Ishikawa (cell line): ENCODE data around the gene NXPH3.

Experiments used
- CEBPB ChIP-seq: IDR thresholded peaks from 2 replicates; pipeline ENCODE4 v1.6.1; 2012
- CREB1 ChIP-seq: IDR thresholded peaks from 2 replicates; pipeline ENCODE4 v1.6.1; 2012; ENCODE audit warnings: low read depth
- EGR1 ChIP-seq: IDR thresholded peaks from 2 replicates; pipeline ENCODE4 v1.6.1; 2012
- EP300 ChIP-seq: IDR thresholded peaks from 2 replicates; pipeline ENCODE4 v1.6.1; 2012; ENCODE audit warnings: borderline replicate concordance
- FOXM1 ChIP-seq: IDR thresholded peaks from 2 replicates; pipeline ENCODE4 v1.6.1; 2012; ENCODE audit warnings: low read depth, borderline replicate concordance
- NFIC ChIP-seq: IDR thresholded peaks from 2 replicates; pipeline ENCODE4 v1.6.1; 2012
- RAD21 ChIP-seq: IDR thresholded peaks from 2 replicates; pipeline ENCODE4 v1.6.1; 2012; ENCODE audit warnings: low read depth
- TAF1 ChIP-seq: IDR thresholded peaks from 2 replicates; pipeline ENCODE4 v1.6.1; 2012; ENCODE audit warnings: low read depth, mild to moderate bottlenecking
- TCF12 ChIP-seq: IDR thresholded peaks from 2 replicates; pipeline ENCODE4 v1.6.1; 2012; ENCODE audit warnings: low read depth
- TEAD4 ChIP-seq: IDR thresholded peaks from 2 replicates; pipeline ENCODE4 v1.6.1; 2012
- USF1 ChIP-seq: IDR thresholded peaks from 2 replicates; pipeline ENCODE4 v1.6.1; 2012
- YY1 ChIP-seq: IDR thresholded peaks from 2 replicates; pipeline ENCODE4 v1.6.1; 2012; ENCODE audit warnings: low read depth
- ZBTB7A ChIP-seq: IDR thresholded peaks from 2 replicates; pipeline ENCODE4 v1.6.1; 2012; ENCODE audit warnings: low read depth
- TF ChIP-seq, protein P1 (sequence below): IDR thresholded peaks from 2 replicates; pipeline ENCODE4 v1.6.1; 2012; ENCODE audit warnings: low read depth, mild to moderate bottlenecking
- TF ChIP-seq, protein P2 (sequence below): IDR thresholded peaks from 2 replicates; pipeline ENCODE4 v1.6.1; 2012

The NXPH3 gene

DNA sequence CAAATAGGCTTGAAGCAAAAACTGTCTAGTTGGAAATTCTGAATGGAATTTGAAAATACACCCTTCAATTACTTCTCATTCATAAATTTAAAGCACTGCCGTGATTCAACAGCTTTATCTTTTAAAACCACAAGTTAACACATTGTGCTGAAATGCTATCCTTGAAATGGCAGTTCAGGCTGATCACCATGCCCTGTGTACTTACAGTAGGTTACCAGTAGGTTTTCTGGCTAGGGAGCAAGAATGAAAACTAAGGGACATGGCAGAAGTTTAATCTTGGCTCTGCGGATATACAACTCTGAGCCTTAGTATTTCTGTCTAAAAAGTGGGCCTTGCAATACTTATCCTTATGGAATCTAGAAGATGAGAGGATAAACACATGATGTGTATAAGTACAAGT is 28.0 kb downstream of the NXPH3 start:
- TF ChIP-seq CEBPB (no peak), TCF12 (no peak), NFIC (no peak)

- TF ChIP-seq YY1 (no peak), EP300 (no peak), RAD21 (no peak), TEAD4 (no peak), TAF1 (no peak), ZBTB7A (no peak), CEBPB (no peak), FOXM1 (no peak), CREB1 (no peak), EGR1 (no peak), NFIC (no peak), USF1 (no peak), TCF12 (no peak)
- TF ChIP-seq, protein P1, sequence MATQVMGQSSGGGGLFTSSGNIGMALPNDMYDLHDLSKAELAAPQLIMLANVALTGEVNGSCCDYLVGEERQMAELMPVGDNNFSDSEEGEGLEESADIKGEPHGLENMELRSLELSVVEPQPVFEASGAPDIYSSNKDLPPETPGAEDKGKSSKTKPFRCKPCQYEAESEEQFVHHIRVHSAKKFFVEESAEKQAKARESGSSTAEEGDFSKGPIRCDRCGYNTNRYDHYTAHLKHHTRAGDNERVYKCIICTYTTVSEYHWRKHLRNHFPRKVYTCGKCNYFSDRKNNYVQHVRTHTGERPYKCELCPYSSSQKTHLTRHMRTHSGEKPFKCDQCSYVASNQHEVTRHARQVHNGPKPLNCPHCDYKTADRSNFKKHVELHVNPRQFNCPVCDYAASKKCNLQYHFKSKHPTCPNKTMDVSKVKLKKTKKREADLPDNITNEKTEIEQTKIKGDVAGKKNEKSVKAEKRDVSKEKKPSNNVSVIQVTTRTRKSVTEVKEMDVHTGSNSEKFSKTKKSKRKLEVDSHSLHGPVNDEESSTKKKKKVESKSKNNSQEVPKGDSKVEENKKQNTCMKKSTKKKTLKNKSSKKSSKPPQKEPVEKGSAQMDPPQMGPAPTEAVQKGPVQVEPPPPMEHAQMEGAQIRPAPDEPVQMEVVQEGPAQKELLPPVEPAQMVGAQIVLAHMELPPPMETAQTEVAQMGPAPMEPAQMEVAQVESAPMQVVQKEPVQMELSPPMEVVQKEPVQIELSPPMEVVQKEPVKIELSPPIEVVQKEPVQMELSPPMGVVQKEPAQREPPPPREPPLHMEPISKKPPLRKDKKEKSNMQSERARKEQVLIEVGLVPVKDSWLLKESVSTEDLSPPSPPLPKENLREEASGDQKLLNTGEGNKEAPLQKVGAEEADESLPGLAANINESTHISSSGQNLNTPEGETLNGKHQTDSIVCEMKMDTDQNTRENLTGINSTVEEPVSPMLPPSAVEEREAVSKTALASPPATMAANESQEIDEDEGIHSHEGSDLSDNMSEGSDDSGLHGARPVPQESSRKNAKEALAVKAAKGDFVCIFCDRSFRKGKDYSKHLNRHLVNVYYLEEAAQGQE, result no peak
- TF ChIP-seq, protein P2, sequence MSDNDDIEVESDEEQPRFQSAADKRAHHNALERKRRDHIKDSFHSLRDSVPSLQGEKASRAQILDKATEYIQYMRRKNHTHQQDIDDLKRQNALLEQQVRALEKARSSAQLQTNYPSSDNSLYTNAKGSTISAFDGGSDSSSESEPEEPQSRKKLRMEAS, result no peak
Observed at GRCh38 chr17:49604314-49604869, 28.7 kb downstream of the NXPH3 start.

DNA sequence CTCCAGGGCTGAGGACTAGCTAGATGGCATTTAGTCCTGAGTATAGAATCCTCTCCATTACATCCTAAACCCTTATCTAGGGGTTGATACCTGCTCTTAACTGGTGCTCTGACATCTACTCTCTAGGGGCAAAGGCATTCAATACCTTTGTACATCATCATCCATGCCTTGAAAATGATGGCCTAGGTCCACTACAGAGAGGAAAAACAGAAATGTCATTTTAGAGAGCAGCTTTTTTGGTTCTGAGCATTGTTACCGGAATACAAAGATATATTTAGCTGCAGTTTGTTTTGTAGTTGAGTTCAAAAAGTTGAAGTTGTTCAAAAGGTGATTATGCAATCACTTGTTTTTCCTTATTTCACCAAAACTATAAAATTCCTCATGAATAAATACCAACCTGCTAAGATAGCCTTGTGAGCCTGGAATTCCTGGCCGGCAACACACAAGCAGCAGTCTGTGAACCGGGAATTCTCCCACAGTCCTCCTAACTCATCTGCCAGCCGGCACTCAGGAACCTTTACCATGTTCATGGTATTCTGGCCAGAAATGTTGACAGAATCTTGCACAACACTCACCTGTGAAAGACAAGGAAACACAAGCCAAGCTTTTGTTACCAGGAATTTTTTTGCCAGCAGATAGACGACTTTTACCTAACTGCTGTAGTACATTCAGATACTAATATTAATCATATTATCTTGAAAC is 35.4 kb downstream of the NXPH3 start:
- TF ChIP-seq EGR1, result no peak
- no peak for TF ChIP-seq TCF12
- TF ChIP-seq CREB1, result no peak
- TF ChIP-seq USF1, result no peak
- TF ChIP-seq NFIC, result no peak
- TF ChIP-seq, protein P1, result no peak
- TF ChIP-seq, protein P2, result no peak
- TF ChIP-seq RAD21, result no peak
- TF ChIP-seq CEBPB, result no peak
- no peak for TF ChIP-seq FOXM1

GRCh38 chr17:49612726-49613125 is 37.1 kb downstream of the NXPH3 start:
- TF ChIP-seq YY1 (no peak), TCF12 (no peak)

- TF ChIP-seq EP300 (no peak), TAF1 (no peak), FOXM1 (no peak), NFIC (no peak), RAD21 (no peak), TCF12 (no peak)
- TF ChIP-seq, protein P1, result no peak
Observed at GRCh38 chr17:49613182-49613800, 37.6 kb downstream of the NXPH3 start.
